ENCODE results near the gene BRD7.

BRD7 gene

GRCh38 chr16:50388496-50388895, 19.7 kb upstream of the BRD7 start:
- no peak for DNase-seq

GRCh38 chr16:50386774-50387173, 18.0 kb upstream of the BRD7 start:
- no peak for DNase-seq

- no peak for DNase-seq
Observed at GRCh38 chr16:50386139-50386538, 17.4 kb upstream of the BRD7 start.

GRCh38 chr16:50384500-50385135, 15.8 kb upstream of the BRD7 start:
- DNase-seq = no peak

- DNase-seq = no peak
Observed at GRCh38 chr16:50381679-50382440, 13.1 kb upstream of the BRD7 start.

- no peak for DNase-seq
Observed at GRCh38 chr16:50378417-50378816, 9.6 kb upstream of the BRD7 start.

- DNase-seq = no peak
Observed at GRCh38 chr16:50377001-50377400, 8.2 kb upstream of the BRD7 start.

- no peak for DNase-seq
Observed at GRCh38 chr16:50373780-50374179, 5.0 kb upstream of the BRD7 start.

- no peak for DNase-seq
Observed at GRCh38 chr16:50373345-50373701, 4.5 kb upstream of the BRD7 start.

- DNase-seq = no peak
Observed at GRCh38 chr16:50372611-50373344, 4.0 kb upstream of the BRD7 start.

- no peak for DNase-seq
Observed at GRCh38 chr16:50371936-50372595, 3.3 kb upstream of the BRD7 start.

- no peak for DNase-seq
Observed at GRCh38 chr16:50371036-50371716, 2.4 kb upstream of the BRD7 start.

GRCh38 chr16:50369133-50369804, 481 bp upstream of the BRD7 start:
- DNase-seq = no peak

GRCh38 chr16:50367777-50368409, 895 bp downstream of the BRD7 start:
- no peak for DNase-seq

GRCh38 chr16:50365791-50366575, 2.8 kb downstream of the BRD7 start:
- DNase-seq = no peak

GRCh38 chr16:50363656-50364055, 5.1 kb downstream of the BRD7 start:
- no peak for DNase-seq

- DNase-seq = no peak
Observed at GRCh38 chr16:50360779-50361178, 8.0 kb downstream of the BRD7 start.

- no peak for DNase-seq
Observed at GRCh38 chr16:50360033-50360778, 8.6 kb downstream of the BRD7 start.

GRCh38 chr16:50359626-50360025, 9.2 kb downstream of the BRD7 start:
- DNase-seq = no peak
